Measurements from ENCODE around the gene PIP4K2C.

DNA sequence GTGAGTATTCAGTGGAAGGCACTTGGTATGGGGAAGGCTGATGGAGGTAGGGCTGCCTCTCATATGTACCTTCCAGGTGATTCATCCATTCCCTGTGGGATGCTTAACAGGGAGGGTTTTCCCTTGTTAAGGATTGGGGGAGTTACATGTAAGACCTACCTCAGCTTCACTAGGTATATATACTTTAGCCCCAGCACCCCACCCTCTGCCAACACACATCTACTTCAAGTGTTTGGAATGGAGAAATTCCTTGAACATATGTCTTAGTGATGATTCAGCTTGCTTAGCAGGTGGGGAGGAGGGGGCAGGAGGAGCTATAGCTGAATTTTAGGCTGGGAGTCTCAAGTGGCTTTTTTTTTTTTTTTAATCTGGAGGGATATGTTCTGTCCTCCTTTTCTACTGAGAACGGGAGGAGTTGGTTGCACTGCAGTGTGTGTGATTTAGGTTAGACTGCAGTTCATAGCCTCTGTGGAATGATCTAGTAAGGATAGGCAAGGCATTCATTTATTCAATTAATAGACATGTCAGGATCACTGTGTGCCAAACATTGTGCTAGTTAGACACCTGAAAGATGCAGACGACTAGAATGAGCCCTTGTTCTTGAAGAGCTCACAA lies 1.7 kb downstream of the PIP4K2C start:
- TF ChIP-seq CTCF (IDR thresholded peaks at IDR 0.05), result no peak
- no peak for TF ChIP-seq POLR2A (IDR thresholded peaks at IDR 0.05)

All from right lobe of liver (tissue), 4 donors.